ENCODE measurements around the gene SESTD1.
A peak's percentile ranks its signal among the peaks of the same experiment; 100 is the strongest.
"Not testable (repeated sequence)": the region's sequence is repeated elsewhere in the genome, so short reads cannot be mapped to it uniquely, and the experiment has no call there.

Gene SESTD1

DNA sequence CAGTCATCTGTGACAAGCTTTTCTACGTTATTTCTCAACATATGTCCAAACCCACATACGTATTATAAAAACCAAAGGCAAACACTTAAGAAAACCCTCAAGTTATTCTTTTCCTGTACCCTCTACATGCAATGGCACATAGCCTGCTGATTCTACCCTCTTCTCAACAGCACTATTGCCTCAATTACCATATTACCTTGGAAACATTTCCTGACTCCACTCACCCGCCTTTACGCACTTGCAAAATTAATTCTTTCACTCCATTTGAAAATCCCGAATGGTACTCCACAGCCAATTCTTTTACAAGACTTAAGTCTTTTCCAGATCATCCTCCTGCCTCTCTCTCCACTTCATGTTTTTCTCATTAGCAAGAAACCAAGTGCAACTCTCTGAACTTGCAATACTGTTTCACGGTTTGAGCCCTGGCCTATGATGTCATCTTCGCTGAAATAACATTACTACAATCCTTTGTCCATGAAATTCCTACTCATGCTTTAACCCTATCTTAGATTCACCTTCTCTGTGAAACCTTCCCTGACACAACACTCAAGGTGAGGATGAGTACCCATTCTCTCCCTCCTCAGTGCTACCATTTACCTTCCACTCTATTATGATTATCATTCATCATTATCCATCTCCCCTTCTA lies 29.0 kb downstream of the SESTD1 start:
- DNase-seq, result no peak

DNA sequence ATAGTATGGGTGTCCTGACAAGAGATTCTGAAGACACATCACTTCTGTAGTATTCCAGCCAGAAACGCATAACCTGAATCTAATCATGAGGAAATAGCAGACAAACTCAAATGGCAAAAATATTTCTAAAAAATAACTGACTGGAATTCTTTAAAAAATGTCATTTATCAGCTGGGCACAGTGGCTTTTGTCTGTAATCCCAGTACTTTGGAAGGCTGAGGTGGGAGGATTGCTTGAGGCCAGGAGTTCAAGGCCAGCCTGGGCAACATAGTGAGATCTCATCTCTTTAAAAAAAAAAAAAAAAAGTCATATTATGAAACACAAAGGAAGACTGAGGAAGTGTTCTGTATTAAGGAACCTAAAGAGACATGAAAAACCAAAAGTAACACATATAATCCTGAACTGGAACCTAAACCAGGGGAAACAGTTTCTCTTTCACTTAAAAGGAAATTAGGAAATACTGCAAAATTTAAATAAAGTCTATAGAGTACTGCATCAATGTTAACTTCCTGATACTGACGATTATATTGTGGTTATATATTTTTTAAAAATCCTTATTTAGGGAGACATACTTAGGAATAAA lies 29.9 kb downstream of the SESTD1 start:
- DNase-seq, result no peak

DNA sequence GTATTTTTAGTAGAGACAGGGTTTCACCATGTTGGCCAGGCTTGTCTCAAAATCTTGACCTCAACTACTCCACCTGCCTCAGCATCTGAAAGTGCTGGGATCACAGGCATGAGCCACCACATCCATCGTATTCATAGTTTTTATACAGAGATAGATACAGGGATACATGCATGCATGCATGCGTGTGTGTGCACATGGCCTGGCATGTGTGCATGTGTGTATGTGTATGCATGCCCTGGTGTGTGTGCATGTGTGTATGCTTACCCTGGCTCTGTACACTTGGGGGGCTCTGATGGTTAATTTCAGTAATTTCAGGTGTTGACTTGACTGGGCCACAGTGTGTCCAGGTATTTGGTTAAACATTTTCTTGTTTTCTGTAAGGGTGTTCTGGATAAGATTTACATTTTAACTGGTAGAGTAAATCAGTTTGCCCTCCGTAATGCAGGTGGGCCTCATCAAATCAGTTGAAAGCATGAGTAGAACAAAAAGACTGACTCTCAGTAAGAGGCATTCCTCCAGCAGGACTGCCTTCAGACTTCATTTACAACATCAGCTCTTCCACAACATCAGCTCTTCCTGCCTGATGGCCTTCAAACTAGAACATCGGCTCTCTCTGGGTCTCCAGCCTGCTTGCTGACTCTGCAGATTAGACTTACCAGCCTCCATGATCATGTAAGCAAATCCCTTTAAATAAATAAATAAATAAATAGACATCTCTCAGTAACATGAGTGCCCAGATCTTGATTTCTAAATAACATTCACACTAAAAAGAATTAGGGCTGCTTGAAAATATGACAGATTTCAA lies 30.8 kb downstream of the SESTD1 start:
- DNase-seq, result no peak

DNA sequence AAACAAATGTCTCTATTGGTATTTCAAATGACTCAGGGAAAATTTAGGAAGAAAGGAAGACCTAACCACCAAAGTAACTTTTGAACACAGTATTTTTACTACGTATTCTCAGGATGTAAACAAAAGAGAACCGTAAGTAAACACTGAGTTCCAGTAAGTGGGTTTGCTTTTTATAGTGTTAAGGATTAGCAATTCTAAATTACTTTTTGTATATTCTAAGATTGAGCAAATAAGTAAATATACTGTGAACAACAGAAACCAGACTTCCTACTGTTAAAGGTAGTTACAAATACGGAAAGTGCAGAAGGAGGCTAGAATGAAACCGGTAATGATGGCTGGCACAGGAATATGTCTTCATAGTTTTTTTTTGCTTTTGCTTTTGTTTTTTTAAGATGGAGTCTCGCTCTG lies 31.5 kb downstream of the SESTD1 start:
- no peak for DNase-seq

DNA sequence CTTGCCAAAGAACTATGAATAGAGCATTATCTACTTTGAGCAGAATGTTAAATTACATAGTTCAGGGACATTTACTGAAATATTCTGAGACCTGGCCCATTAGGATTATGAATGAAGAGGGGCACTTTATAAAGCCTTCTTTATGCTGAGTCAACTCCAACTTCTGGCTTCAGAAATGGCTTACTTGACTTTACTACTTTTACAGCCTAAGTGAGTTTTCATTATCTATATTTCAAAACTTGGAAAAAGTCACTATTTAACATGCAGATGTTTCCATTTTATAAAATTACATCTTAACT lies 37.7 kb downstream of the SESTD1 start:
- no peak for DNase-seq

DNA sequence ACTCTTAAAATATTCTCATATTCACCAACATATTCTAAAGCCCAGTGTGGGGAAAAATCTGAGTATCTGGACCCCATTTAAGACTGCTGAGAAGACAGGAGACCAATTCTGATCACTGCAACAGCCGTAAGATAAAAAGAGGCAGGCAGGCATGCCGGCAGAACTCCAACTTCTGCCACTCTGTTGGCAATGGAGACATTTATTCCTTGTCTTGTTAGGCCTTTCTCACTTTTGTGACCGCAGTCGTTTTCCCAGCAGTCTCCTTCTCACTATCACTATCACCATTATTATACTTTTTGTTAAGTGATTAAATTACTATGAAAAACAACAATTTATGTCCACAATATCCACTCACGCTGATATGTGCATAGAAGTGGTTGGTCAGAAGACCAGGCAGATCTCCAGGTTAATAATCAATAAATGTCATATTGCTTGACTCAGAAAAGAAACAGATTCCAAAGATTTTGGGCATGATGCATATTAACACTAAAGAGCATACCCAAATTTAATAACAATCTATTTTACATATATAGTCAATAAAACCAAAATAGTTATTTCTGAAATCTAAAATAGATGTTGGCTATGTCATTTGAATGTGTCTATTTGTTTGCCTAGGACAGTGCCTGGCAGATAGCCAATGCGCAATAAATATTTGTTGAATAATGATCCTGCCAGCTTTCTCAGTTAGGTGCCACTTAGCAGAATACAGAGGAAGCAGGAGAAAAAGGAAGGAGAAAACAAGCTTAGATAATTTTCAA lies 38.2 kb downstream of the SESTD1 start:
- no peak for DNase-seq

DNA sequence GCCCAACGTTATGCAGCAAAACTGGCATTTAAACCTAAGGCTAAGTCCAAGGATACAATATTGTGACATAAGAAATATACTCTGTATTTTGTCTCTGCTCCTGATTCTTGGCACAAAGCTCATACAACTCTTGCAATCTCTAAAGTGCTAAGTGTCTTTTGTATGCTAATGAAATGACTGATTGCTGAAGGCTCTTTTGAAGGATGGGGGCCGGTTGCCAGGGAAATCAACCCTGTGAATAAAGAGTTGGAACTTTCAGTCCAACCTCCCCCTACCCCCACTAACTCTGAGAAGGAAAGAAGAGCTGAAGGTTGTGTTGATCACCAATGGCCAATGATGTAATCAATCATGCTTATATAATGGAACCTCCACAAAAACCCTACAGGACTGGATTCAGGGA lies 40.3 kb downstream of the SESTD1 start:
- no peak for DNase-seq

DNA sequence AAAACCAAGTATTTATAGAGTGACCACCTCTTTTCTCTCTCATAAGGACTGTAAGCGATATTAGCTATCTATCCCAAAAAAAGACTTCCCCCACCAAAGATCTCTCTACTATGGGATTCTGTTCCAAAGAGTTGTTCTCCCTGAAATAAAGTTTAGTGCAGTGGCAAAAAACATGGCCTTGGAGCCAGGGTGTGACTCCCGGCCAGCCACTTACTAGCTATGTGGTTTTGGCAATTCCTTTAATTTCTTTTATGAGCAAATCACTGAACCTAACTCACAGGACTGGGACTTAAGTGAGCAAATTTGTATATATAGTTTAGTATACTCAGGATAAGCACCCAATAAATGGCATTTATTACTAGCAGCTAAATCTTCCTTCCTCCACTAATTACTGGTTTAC lies 42.6 kb downstream of the SESTD1 start:
- DNase-seq, result no peak

DNA sequence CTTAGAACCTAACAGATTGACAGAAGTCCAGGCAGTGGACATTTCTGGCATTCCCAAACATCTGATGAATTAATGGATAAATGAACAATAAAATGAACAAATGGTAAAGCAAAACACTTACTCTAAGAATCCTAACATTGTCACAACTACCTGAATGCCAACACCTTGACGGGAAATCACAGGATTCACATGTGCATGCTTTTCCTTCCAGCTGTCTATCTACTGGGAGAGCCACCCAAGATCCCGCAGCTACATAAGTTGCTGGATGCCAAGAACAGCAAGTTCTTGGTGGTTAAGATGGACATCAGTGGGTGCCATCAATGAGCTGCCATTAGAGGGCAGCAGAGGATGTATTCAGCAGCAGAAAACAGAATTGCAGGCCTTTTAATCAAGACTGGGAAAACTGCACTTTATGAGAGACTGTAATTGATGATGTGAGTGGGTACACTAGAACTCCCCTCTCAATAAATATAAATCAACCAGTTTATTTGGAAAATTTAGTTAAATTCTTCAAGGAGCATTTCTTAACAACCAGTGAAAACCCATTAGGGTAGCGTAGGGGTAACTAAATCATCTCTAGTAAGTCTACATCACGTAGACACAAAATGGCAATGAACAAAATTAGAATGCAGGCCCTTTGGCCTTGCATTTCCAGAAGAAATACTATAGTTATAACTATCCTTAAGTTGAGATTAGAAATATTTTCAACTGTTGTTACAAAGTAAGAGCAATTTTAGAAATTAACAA lies 45.6 kb downstream of the SESTD1 start:
- DNase-seq, result peak; percentile 53

DNA sequence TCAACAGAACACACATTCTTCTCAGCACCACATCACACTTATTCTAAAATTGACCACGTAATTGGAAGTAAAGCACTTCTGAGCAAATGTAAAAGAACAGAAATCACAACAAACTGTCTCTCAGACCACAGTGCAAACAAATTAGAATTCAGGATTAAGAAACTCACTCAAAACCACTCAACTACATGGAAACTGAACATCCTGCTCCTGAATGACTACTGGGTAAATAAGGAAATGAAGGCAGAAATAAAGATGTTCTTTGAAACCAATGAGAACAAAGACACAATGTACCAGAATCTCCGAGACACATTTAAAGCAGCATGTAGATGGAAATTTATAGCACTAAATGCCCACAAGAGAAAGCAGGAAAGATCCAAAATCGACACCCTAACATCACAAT lies 50.0 kb downstream of the SESTD1 start:
- DNase-seq, result not testable (repeated sequence)

DNA sequence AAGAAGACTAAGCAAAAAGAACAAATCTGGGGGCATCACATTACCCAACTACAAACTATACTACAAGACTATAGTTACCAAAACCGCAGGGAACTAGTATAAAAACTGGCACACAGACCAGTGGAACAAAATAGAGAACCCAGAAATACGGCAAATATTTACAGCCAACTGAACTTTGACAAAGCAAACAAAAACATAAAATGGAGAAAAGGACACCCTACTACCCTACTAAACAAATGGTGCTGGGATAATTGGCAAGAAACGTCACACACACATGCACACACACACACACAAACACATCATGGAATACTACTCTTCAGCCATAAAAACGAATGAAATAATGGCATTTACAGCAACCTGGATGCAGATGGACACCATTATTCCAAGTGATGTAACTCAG lies 53.3 kb downstream of the SESTD1 start:
- no peak for DNase-seq

DNA sequence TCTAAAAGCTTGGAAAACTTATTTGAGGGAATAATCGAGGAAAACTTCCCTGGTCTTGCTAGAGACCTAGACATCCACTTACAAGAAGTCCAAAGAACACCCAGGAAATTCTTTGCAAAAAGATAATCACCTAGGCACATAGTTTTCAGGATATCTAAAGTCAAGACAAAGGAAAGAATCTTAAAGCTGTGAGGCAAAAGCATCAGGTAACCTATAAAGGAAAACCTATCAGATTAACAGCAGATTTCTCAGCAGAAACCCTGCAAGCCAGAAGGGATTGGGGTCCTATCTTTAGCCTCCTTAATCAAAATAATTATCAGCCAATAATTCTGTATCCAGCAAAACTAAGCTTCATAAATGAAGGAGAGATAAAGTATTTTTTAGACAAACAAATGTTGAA lies 56.4 kb downstream of the SESTD1 start:
- not testable (repeated sequence) for DNase-seq

DNA sequence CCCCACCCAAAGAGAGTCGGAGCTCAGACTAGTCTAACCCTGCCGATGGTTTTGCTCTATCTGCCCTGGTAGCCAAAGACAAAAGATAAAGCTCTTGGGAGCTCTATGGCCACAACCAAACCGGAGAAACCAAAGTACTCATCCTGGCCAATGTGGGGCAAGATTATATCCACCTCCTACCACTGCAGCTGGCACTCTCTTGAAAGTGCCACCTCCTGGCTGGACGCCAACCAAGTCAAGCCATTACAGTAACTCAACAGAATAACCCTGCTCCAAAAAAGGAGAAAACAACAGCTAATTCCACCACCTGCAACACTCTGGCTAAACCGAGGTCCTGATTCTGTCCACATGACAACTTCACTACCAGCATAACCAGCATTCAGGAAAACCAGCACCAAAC lies 57.6 kb downstream of the SESTD1 start:
- DNase-seq, result no peak

DNA sequence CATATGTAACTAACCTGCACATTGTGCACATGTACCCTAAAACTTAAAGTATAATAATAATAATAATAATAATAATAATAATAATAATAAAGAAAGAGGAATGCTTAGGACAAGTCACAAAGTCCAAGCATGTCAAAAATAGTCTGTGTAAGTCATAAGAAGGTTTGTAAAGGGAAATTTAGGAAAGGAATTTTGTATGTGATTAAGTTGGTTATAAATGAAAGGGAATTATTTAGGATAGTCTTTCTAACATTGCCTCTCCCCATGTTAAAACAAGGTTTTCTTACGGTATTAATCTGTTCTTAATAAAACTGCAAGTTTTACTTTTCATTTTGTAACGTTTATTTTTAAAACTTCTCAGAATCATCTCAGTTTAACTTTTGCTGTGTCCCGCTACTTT lies 62.8 kb downstream of the SESTD1 start:
- DNase-seq, result no peak

DNA sequence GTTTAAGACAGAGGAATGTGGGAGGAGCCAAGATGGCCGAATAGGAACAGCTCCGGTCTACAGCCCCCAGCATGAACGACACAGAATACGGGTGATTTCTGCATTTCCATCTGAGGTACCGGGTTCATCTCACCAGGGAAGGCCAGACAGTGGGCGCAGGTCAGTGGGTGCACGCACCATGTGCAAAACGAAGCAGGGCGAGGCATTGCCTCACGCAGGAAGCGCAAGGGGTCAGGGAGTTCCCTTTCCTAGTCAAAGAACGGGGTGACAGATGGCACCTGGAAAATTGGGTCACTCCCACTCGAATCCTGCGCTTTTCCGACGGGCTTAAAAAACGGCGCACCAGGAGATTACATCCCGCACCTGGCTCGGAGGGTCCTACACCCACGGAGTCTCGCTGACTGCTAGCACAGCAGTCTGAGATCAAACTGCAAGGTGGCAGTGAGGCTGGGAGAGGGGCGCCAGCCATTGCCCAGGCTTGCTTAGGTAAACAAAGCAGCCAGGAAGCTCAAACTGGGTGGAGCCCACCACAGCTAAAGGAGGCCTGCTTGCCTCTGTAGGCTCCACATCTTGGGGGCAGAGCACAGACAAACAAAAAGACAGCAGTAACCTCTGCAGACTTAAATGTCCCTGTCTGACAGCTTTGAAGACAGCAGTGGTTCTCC lies 68.6 kb downstream of the SESTD1 start:
- DNase-seq, result not testable (repeated sequence)

DNA sequence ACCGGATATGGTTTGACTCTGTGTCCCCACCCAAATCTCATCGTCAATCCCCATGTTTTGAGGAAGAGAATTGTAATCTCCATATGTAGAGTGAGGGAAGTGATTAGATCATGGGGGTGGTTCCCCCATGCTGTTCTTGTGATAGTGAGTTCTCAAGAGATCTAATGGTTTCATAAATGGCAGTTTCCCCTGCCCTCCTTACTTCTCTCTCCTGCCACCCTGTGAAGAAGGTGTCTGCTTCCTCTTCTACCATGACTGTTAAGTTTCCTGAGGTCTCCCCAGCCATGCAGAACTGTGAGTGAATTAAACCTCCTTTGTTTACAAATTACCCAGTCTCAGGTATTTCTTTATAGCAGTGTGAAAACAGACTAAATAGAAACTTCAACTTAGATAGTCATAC lies 69.5 kb downstream of the SESTD1 start:
- DNase-seq, result no peak

DNA sequence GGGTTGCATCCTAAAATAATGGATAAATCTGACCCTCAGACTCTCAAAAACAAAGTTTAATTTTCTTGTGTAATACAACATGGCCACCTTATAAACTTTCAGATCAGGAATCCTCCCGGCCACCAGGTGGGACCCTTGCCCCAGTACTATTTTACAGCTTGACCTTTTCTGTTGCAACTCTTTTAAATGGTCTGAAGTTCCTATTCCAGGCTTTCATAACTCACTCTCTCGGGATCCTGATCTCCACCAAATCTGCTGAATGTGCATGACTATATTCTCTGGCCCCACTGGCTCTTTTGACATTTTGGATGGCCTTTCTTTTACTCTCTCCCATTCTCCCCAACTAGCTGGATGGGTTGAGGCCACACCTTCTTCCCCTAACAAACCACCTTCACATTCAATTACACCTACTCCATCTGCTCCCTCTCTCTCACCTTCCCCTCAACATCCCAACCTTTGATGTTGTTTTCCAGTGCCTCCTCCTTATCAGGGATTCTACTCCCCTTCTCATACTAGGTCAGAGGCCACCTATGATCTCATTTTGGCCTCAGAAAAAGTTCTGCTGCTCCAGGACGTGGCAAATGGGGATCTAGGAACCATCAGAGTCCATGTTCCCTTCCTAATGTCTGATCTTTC lies 70.8 kb downstream of the SESTD1 start:
- no peak for DNase-seq

DNA sequence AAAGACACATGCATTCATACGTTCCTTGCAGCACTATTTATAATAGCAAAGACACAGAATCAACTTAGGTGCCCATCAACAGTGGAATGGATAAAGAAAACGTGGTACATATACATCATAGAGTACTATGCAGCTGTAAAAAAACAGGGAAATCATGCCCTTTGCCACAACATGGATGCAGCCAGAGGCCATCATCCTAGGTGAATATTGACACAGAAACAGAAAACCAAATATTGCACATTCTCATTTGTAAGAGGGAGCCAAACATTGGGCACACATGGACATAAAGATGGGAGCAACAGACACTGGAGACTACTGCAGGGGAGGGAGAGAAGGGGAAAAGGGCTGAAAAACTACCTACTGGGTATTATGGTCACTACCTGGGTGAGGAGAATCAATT lies 73.5 kb downstream of the SESTD1 start:
- DNase-seq, result no peak

DNA sequence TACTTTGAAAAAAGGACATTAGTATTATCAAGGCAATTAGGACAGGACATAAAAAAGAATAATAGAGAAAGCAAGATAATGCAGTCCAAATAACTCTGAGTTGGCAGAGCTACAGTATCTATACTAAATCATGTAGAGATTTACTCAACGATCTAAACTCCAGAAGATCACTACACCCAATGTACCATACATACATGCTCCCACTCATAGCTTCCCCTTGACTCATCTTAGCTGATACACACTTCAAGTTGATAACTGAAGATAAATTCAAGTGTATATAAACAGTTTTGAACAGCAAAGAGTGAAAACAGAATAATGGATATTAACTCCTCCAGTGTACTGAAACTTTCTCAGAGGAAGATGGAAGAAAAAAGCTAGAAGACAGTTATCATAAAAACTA lies 78.5 kb downstream of the SESTD1 start:
- no peak for DNase-seq

DNA sequence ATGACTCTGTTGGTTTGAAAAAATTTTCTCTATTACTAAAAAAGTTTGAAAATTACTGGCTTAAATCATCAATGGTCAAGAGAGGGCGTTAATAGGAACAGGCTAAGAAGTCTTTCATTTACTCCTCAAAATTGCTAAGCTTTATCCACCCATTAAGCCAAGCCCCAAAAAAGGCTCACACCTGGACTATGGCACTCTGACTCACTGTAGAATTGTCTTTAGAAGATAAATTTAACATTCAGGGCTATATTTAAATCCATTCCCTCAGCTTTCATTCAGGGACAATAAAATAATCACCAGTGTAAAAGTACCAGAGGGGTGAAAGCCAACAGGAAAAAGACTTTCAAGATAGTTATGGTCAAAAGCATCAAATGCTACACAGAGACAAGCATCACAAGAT lies 80.0 kb downstream of the SESTD1 start:
- no peak for DNase-seq

DNA sequence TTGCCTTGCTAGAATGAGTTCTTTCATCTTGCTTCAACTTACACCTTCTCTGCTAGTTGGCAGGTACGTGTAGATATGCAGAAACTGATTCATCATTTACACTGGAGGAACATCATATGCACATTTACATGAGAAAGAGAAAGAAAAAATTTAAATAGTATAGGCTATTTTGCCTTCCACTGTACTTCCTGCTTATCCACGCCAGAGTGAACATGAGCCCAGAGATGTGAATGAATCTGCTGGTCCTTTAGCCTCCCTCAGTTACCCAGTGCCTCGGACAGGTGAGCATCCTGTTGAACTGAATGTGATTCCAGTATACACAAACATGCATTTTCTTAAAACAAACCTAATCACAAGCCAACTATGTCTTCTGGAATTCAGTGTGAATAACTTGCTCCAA lies 83.6 kb downstream of the SESTD1 start:
- no peak for DNase-seq

DNA sequence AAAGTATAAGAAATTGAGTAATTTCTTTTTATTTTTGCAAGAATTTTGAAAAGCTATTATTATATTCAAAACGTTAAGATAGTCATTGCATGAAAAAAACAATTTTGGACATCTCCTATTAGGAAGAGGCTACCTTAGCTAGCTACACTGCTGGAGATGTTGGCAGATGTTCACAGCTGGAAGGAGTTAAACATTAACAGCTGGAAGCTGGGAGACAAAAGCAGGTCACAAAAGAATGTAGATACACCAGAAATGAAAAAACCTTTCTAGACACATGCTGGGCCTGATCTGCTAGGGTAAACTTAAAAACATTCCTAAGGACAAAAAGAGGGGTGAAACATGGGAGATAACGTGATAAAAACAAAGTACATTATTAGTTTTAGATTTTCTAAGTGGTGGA lies 84.4 kb downstream of the SESTD1 start:
- DNase-seq, result no peak

Data from CD4-positive, alpha-beta T cell treated with Interleukin-10 for 1 hour (primary cell).